NCI-H2081 treated with DMSO at 0.1 percent for 48 hours (cell line): ENCODE measurements around the gene CCDC47.

Experiments
- DNase-seq: peaks from one replicate; lab custom pipeline; 2025; lab: John Stamatoyannopoulos, UW

The CCDC47 gene

DNA sequence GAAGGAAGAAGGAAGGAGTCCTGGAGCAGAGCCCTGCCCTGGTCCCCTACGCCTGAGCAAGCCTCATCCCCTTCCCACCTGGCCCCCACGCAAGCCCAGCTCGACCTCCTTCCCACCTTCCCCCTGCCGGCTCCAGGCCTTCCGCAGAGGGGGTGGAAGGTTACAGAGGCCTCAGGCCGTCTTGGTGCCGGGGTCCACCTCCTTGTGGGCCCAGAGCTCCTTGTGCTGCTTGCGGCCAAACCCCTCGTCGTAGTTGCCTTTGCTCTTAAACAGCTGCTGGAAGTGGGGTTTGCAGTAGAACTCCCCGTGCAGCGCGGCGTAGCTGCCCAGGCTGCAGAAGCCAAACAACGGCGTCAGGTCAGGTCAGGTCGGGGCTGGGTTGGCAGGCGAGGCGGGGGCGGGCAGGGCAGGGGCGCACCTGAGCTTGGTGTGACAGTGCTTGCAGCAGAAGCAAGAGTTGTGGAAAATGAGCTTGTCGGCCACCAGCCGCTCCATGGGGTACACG, 75.0 kb downstream of the CCDC47 start:
- no peak for DNase-seq

DNA sequence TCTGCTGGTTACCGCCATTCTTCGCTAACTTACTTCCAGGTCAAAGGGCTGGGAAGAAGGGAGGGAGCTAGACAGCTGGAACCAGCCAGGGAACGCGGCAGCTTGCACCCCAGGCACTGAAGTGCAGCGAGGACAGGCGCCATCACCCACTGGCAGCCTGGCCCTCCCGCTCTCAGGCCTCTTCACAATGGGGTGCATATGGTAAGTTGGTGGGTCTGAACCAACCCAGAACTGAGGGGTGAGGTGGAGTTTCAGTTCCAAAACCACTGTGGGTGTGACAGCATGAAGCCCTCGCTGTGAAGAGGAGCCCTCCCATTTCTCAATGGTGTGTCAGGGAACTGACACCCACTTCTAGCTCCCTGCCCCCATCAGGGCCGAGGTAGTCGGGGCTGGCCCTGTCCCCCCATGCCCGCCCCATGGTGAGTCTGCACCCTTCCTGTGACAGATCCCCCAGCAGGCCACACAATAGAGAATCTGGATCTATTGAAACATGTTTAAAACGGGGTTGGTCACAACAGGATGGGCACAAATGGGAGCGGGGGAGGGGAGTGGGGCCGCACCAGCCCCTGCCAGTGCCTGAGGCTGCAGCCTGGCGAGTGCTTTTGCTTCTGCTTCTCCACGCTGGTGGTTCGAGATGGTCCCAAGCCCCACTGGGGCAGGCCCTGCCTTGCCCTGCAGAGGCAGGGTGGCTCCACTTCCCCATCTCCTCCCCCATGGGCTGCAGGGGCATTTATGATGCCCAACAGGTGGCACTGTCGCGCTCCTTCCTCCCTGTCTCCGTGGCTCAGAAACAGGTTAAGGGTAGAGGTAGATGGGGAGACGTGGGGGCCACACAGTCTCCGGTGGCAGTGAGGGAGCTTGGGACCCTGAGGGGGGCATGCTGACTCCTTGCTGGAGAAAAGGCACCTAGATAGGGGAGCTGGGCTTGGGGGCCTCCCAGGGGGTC, 75.8 kb downstream of the CCDC47 start:
- no peak for DNase-seq

DNA sequence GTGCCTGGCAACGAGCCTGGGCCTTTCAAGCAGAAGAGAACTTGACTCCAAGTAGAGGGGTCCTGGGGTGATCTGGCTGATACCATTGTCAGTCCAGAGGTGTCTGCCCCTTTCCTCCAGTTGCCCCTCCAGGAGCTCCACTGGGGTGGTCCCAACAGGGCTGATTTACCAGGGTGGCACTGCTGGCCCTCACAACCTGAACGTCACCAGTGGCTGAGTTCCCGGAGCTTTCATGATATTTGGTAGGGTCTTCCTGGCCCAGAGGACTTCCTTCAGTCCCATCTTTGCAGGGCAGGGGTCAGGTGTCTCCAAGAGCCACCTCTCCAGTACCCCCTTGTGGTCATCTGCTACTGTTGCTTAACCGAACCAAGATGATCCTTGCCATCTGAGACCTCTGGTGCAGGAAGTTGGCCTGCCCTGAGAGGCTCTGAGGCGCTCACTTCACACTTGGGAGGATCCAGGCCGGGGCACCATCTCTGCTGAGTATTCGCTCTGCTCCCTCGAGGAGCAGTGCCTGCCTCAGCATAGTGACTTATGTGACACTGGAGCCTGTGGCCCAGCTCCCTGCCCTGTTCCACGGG, 76.9 kb downstream of the CCDC47 start:
- no peak for DNase-seq

DNA sequence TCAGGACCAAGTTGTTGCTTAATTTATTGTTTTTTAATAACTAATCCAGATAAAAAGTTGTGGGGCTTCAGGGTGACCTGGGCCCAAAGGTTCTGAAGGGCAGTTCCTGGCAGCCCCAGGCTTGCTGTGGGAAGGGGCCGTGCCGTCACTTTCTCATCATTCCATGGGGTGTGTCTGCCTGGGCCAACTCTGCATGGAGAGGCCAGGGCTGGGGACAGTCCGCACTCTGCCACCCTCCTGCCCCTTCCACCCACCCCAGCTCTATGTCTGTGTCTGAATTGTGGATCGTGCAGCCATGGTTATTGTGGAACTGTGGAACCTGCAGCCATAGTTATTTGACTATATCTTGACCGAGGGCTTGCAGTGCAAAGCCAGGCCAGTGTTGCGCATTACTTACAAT, 77.5 kb downstream of the CCDC47 start:
- DNase-seq, result no peak
